ENCODE data around the gene ERICH2. TPM values are rescaled to one million over a fixed set of nuclear protein-coding genes. Genes with fewer than 3 reads are reported as not detected.

The ERICH2 gene
- total and polyA plus RNA-seq, 2 donors (not counting 3 experiments of a cell fraction or from before 2014, with no cell fraction given), result not detected

DNA sequence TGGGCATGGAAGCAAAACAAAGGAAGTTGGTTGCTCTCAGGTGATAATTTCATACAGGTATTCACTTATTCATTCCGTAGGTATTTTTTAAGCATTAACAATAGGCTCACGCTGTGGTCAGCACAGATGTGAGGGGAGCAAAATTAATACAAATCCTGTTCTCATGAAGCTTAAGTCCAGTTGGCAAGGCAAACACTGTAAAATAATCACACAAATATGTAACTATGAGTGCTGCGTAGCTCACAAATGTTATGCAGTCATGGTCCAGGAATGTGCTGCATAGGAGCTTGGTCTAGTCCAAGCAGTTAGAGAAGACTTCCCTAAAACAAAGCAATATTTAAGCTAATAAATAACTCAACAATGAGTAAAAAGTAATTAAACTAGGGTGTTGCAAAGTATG lies 31.1 kb upstream of the ERICH2 start:
- H3K9ac ChIP-seq (replicated peaks; ENCODE audit: extremely low read depth, insufficient read depth, low read length), result no peak overlapping the region
- POLR2A ChIA-PET, result no interaction called here
- no peak for FAIRE-seq

More for the DNA sequence above, 31.1 kb upstream of the ERICH2 start:
- H3K4me2 ChIP-seq (ENCODE audit: insufficient read depth, low read length), result no peak overlapping the region
- H3K9me3 ChIP-seq (replicated peaks; ENCODE audit: control insufficient read depth, insufficient read depth, low read length), result no peaks in the 10 kb centered on the region
- H3K27ac ChIP-seq (ENCODE audit: insufficient read depth, low read depth, low read length), result no peak overlapping the region
- no peaks in the 10 kb centered on the region for H4K20me1 ChIP-seq (replicated peaks; ENCODE audit: control insufficient read depth, extremely low read depth, insufficient read depth, low read length)
- no peaks in the 10 kb centered on the region for H3K79me2 ChIP-seq (ENCODE audit: control insufficient read depth, insufficient read depth, low read length)
- H3K4me1 ChIP-seq (ENCODE audit: control insufficient read depth, extremely low read depth, insufficient read depth, low read length), result no peaks in the 10 kb centered on the region
- CTCF ChIA-PET, result interaction anchor here (1.5 kb wide), 1 partner anchor 330 kb away, joined by 4 read pairs; no protein-coding TSS in a partner anchor
- BruUV-seq (replicated peaks), result no TSS peak
- no peak overlapping the region for H3K4me3 ChIP-seq (replicated peaks in 1 of 3; ENCODE audit: insufficient read depth in 1 of 3, low read depth in 1 of 3, low read length in 3 of 3)
- H3K36me3 ChIP-seq (ENCODE audit: control insufficient read depth in 2 of 2, extremely low read depth in 1 of 2, insufficient read depth in 2 of 2, low read length in 2 of 2), result no peaks in the 10 kb centered on the region
- no peak overlapping the region for H2AFZ ChIP-seq (ENCODE audit: low read depth, low read length)
- dilution Hi-C loops (cut with MboI; ENCODE audit: extremely low pct_ligation_motif_present, low sequenced_read_pairs) (no loop called here), intact Hi-C loops (cut with micrococcal nuclease) (no loop called here)
- DNase-seq (ENCODE audit: low read depth, low spot score), result no peak
- no peaks in the 10 kb centered on the region for H3K9me1 ChIP-seq (replicated peaks; ENCODE audit: control insufficient read depth, extremely low read depth, insufficient read depth, low read length)
- H3K27me3 ChIP-seq (ENCODE audit: control insufficient read depth in 2 of 2, insufficient read depth in 2 of 2, low read length in 2 of 2), result no peaks in the 10 kb centered on the region
- TF ChIP-seq EZH2 (IDR thresholded peaks at IDR 0.05; ENCODE audit: borderline replicate concordance, low read depth, low read length, severe bottlenecking) (no peak), MYC (IDR thresholded peaks at IDR 0.05; ENCODE audit: low read depth, low read length) (no peak), FOS (IDR thresholded peaks at IDR 0.05; ENCODE audit: borderline replicate concordance, insufficient read depth, low read length) (no peak), POLR2AphosphoS5 (IDR thresholded peaks at IDR 0.05; ENCODE audit: insufficient read depth, low read depth, low read length) (no peak), GATA2 (IDR thresholded peaks at IDR 0.05; ENCODE audit: insufficient read depth, insufficient read length, low read depth, low read length) (no peak), JUN (IDR thresholded peaks at IDR 0.05; ENCODE audit: borderline replicate concordance, insufficient read depth, insufficient read length, low read depth) (no peak), POLR2A (IDR thresholded peaks at IDR 0.05; ENCODE audit: low read depth, low read length) (no peak)
- TF ChIP-seq, protein P1, sequence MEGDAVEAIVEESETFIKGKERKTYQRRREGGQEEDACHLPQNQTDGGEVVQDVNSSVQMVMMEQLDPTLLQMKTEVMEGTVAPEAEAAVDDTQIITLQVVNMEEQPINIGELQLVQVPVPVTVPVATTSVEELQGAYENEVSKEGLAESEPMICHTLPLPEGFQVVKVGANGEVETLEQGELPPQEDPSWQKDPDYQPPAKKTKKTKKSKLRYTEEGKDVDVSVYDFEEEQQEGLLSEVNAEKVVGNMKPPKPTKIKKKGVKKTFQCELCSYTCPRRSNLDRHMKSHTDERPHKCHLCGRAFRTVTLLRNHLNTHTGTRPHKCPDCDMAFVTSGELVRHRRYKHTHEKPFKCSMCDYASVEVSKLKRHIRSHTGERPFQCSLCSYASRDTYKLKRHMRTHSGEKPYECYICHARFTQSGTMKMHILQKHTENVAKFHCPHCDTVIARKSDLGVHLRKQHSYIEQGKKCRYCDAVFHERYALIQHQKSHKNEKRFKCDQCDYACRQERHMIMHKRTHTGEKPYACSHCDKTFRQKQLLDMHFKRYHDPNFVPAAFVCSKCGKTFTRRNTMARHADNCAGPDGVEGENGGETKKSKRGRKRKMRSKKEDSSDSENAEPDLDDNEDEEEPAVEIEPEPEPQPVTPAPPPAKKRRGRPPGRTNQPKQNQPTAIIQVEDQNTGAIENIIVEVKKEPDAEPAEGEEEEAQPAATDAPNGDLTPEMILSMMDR (IDR thresholded peaks at IDR 0.05; ENCODE audit: extremely low read depth in 1 of 2, insufficient read depth in 1 of 2, low read depth in 1 of 2, low read length in 2 of 2), result no peak
- TF ChIP-seq, protein P2, sequence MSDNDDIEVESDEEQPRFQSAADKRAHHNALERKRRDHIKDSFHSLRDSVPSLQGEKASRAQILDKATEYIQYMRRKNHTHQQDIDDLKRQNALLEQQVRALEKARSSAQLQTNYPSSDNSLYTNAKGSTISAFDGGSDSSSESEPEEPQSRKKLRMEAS (IDR thresholded peaks at IDR 0.05; ENCODE audit: insufficient read depth, insufficient read length), result no peak
